ENCODE measurements around the gene PCNX2.

PCNX2 gene

GRCh38 chr1:233158322-233158721 is 137.2 kb downstream of the PCNX2 start:
- CTCF ChIA-PET = no interaction called here
- TF ChIP-seq CTCF (IDR thresholded peaks at IDR 0.05; ENCODE audit: insufficient read depth, low read length, missing control alignments) = no peak
- no peak overlapping the region for H3K4me3 ChIP-seq (ENCODE audit: low read depth, low read length)
- POLR2A ChIA-PET = no interaction called here
- no peak for DNase-seq (ENCODE audit: low read depth, low spot score)

DNA sequence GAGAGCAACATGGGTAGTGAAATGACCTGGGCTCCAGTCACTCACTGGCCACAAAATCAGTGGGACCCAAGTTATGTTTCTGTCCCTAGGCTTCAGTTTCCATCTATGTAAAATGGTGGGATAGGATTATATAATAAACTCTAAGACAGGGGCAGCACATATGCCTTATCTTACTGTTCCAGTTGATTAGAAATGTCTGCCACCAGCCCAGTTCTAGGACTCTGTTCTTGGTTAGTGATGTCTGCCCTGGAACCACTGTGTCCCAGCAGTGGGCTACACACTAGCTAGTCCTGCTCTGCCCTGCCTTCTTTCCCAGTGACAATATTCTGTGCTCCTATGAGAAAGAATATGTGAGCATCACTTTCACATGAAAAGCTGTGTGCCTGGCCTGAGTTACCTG is 138.3 kb downstream of the PCNX2 start:
- CTCF ChIA-PET = no interaction called here
- POLR2A ChIA-PET = no interaction called here
- no peak for TF ChIP-seq CTCF (IDR thresholded peaks at IDR 0.05; ENCODE audit: insufficient read depth, low read length, missing control alignments)
- H3K4me3 ChIP-seq (ENCODE audit: low read depth, low read length) = no peak overlapping the region
- DNase-seq (ENCODE audit: low read depth, low spot score) = no peak

DNA sequence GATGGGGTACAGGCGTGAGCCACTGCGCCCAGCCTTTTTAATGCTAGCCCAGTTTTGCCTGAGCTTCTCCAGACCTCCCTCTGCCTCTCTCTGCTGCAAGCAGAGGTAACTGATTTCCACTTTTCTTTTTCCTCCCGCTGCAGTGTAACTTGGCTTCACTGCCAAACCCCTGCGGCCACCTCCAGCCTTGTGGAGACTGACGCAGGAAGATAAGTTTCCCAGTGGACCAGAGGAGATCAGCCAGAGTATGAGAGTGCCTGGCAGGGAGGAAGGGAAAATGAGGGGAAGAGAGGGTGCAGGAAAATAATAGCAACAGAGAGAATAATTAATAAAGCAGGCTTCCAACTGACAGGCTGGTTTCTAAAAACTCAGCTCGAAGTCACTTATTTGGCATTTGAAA is 143.7 kb downstream of the PCNX2 start:
- TF ChIP-seq CTCF (IDR thresholded peaks at IDR 0.05; ENCODE audit: insufficient read depth, low read length, missing control alignments) = no peak
- CTCF ChIA-PET = no interaction called here
- POLR2A ChIA-PET = no interaction called here
- DNase-seq (ENCODE audit: low read depth, low spot score) = no peak
- no peak overlapping the region for H3K4me3 ChIP-seq (ENCODE audit: low read depth, low read length)

GRCh38 chr1:233144434-233144833 is 151.1 kb downstream of the PCNX2 start:
- no peak for DNase-seq (ENCODE audit: low read depth, low spot score)
- ChIA-PET CTCF (no interaction called here), POLR2A (no interaction called here)
- no peak for TF ChIP-seq CTCF (IDR thresholded peaks at IDR 0.05; ENCODE audit: insufficient read depth, low read length, missing control alignments)
- H3K4me3 ChIP-seq (ENCODE audit: low read depth, low read length) = no peak overlapping the region

DNA sequence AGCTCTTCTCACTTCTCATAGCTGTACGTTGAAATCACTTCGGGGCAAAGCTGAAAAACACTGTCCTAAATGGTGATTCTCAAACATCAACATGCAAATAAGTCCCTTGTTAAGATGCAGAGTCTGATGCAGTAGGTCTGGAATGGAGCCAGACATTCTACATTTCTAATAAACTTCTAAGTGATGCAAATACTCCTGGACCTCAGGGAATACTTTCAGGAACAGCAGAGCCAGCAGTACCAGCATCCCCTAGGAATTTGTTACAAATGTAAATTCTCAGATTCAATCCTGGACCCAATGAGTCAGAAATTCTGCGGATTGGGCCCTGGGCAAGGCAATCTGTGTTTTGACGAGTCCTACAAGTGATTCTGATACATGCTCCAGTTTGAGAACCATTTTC is 152.3 kb downstream of the PCNX2 start:
- TF ChIP-seq CTCF (IDR thresholded peaks at IDR 0.05; ENCODE audit: insufficient read depth, low read length, missing control alignments) = no peak
- POLR2A ChIA-PET = no interaction called here
- H3K4me3 ChIP-seq (ENCODE audit: low read depth, low read length) = no peak overlapping the region
- CTCF ChIA-PET = no interaction called here
- no peak for DNase-seq (ENCODE audit: low read depth, low spot score)

GRCh38 chr1:233140974-233141373 is 154.6 kb downstream of the PCNX2 start:
- TF ChIP-seq CTCF (IDR thresholded peaks at IDR 0.05; ENCODE audit: insufficient read depth, low read length, missing control alignments) = no peak
- H3K4me3 ChIP-seq (ENCODE audit: low read depth, low read length) = no peak overlapping the region
- ChIA-PET CTCF (no interaction called here), POLR2A (no interaction called here)
- DNase-seq (ENCODE audit: low read depth, low spot score) = no peak

All from AG04449 (cell line).